Right cardiac atrium (tissue), 5 donors: ENCODE results near the gene AGPAT3. TPM values are rescaled to one million over a fixed set of nuclear protein-coding genes. Genes with fewer than 3 reads are reported as not detected.
A peak's percentile ranks its signal among the peaks of the same experiment; 100 is the strongest.

ENCODE experiments used
- ATAC-seq, 2 donors: fragments of 200-7000 bp; cut with Tn5 transposase; one replicate each; pipeline versions ENCODE4 v1.8.0 to v1.9.1; 2020; ENCODE audit warnings: moderate library complexity in 2 of 2, mild to moderate bottlenecking in 1 of 2
- DNase-seq, 3 donors: peaks; one replicate each; pipeline ENCODE4 v3.0.0-alpha.2; 2020
- H3K27ac ChIP-seq: one replicate; pipeline ENCODE4 v1.5.1; 2013; ENCODE audit warnings: mild to moderate bottlenecking, low read length, control low read depth, moderate library complexity
- H3K27me3 ChIP-seq: one replicate; pipeline ENCODE4 v1.6.1; 2013; ENCODE audit not compliant: control insufficient read depth, insufficient read depth
- H3K4me1 ChIP-seq: one replicate; pipeline ENCODE4 v1.6.1; 2013; ENCODE audit warnings: low read length; ENCODE audit not compliant: control insufficient read depth, insufficient read depth
- H3K4me3 ChIP-seq: one replicate; pipeline ENCODE4 v1.5.1; 2013; ENCODE audit warnings: low read length, control low read depth
- H3K9me3 ChIP-seq: one replicate; pipeline ENCODE4 v1.6.1; 2013; ENCODE audit warnings: low read length; ENCODE audit not compliant: control insufficient read depth
- WGBS: extraction: QIAGEN DNeasy Blood & Tissue Kit; methylation state at CpG from one replicate; pipeline ENCODE4 v1.1.7; 2013; 5-methylcytosine and 5-hydroxymethylcytosine counted together
- intact Hi-C, 4 donors: fragments of 100-400 bp; cut with DNase I; formaldehyde crosslinking; loops; one replicate each; pipeline versions ENCODE4 v1.11.0 to v1.14.0; 2022 to 2023
- polyA plus RNA-seq: library from polyadenylated mRNA; stranded (reverse); fragments of 200-250 nt; gene quantifications from one replicate; pipeline ENCODE4 v1.2.3, GENCODE V29; 2013
- total RNA-seq, 4 donors: library from RNA; stranded (reverse); fragmentation: NEBNext Ultra II Directional; extraction: Animal tissue kit (Norgen Biotek cat#: 25700); gene quantifications; one replicate each; pipeline ENCODE4 v1.2.1, GENCODE V29; 2021
- donor health status: healthy with polysubstance abuse.
- donor health status: DM: no; HTN: yes; CAD: no.
- donor health status: DM: no; HTN: no; CAD: no.
- donor health status: DM: no; HTN: yes; CAD: no; lungs with severe emphysema.
- donor health status: DM: yes; HTN: yes; CAD: no.

AGPAT3 gene
- total and polyA plus RNA-seq, 5 donors = 32.0 to 71.1 (median 58.6) TPM

DNA sequence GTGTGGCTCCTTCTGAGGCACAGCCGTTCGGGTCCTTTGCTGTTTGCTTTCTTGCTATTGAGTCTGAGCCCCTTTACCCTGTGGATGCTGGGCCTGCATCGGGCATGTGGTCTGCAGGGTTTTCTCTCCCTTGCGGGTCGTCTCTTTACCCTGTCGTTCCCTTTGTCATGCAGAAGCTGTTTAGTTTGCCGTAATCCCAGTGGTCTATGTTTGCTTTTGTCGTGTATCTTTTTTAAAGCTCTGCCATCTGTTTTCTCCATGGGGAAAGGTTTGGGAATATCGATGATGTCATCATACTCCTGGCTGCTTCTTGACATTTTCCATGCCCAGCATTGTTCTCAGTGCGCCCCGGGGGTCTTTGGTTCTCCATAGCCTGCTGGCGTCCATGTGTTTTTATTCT, 68.2 kb downstream of the AGPAT3 start:
- Histone ChIP-seq H3K27ac (no peak overlapping the region), H3K4me3 (no peak overlapping the region)
- ATAC-seq = no peak

DNA sequence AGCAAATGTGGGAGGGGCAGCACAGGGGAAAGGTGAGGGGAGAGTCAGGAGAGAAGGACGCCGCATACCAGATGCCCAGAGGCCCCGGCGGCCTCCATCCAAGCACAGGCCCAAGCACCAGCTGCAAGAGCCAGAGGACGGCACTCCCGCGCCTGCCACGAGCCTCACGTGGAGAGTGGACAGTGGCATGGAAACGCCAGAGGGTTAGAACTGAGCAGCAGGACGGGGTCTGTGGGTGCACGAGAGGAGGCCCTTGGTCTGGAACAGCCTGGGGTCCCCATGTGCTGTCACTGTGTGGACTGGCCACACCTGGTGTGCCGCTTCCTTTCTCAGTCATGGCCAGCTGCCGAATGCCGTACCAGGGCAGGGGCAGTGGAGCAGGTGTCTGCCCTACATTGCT, 68.7 kb downstream of the AGPAT3 start:
- peak in 2 of 3 donors; percentile 40 for DNase-seq
- Histone ChIP-seq H3K4me3 (no peak overlapping the region), H3K27me3 (no peaks in the 10 kb centered on the region), H3K27ac (no peak overlapping the region), H3K4me1 (peaks cover 1% of the 10 kb centered on the region), H3K9me3 (no peaks in the 10 kb centered on the region)
- whole genome bisulfite sequencing = 96% methylated on average over 15 of the region's 15 CpGs
- no peak for ATAC-seq
- intact Hi-C loops = loop anchor here in 1 of 4 donors (10.0 kb wide), 1 partner anchor 69 kb away; the partner anchor contains the start of gene AGPAT3

More for the DNA sequence above, 68.2 kb downstream of the AGPAT3 start:
- no peaks in the 10 kb centered on the region for H3K27me3 ChIP-seq
- no peaks in the 10 kb centered on the region for H3K9me3 ChIP-seq
- DNase-seq = peak in 1 of 3 donors; percentile 11
- WGBS = 85% methylated on average over 12 of the region's 12 CpGs
- peaks cover 2% of the 10 kb centered on the region for H3K4me1 ChIP-seq
- intact Hi-C loops = loop anchor here in 1 of 4 donors (10.0 kb wide), 1 partner anchor 68 kb away; the partner anchor contains the start of gene AGPAT3

DNA sequence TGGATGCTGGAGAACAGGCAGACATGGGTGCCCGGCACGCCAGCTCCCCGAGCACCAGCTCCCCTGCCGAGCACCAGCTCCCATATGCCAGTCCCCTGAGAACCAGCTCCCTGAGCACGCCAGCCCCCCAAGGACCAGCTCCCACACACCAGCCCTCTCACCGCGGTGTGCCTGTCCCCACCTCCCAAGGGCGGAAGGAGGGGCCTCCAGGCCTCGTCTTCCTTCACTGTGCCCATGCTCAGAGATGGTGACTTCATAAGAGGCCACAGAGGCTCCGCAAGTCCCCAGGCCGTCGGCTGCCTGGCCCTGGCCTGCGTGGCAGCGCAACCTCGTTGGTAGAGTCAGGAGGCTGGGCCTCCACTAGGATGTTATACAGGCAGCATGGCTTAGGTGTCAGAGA, 69.1 kb downstream of the AGPAT3 start:
- H3K27ac ChIP-seq = no peak overlapping the region
- ATAC-seq (no peak), DNase-seq (peak in 2 of 3 donors; percentile 18 to 46)
- intact Hi-C loops = loop anchor here in 1 of 4 donors (10.0 kb wide), 1 partner anchor 69 kb away; the partner anchor contains the start of gene AGPAT3
- H3K4me3 ChIP-seq = no peak overlapping the region
- peaks cover 4% of the 10 kb centered on the region for H3K4me1 ChIP-seq
- H3K9me3 ChIP-seq = no peaks in the 10 kb centered on the region
- H3K27me3 ChIP-seq = no peaks in the 10 kb centered on the region
- whole genome bisulfite sequencing = 91% methylated on average over 15 of the region's 15 CpGs

DNA sequence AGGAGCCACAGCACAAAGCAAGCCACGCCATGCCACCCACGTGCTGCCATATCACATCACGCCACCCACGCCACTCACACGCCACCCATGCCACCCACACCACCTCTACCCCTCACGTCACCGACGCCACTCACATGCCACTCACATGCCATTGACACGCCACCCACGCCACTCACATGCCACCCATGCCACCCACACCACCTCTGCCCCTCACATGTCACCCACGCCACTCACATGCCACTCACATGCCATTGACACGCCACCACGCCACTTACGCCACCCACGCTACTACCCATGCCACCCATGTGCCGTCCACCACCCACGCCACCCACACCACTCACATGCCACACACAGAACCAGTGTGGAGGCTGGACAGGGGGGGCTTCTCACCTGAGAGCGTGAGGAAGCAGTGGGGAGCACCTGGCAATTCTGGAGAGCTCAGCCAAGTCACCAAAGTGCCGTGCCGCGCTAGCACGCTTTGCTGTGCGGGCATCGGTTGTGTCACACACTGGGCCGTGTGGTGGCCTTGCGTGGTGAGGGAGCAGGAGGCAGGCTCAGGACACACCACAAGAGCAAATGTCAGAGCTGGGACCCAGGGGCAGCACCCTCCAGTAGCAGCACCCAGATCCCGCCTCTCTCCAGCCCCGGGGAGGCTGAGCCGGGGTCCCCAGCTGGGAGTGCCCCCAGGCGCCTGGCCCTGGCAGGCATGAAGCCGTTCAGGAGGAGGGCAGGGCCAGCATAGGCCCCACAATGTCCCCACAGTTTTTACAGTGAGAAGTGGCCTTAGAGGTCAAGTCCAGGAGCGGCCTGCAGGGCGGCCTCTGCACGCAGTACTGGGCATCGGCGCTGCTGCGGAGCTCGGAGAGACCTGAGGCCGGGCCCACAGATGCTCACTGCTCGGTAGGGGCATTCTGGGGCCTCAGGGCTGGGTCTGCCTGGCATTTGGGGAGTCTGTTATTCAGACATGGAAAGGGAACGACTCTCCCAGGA, 70.0 kb downstream of the AGPAT3 start:
- H3K9me3 ChIP-seq = no peaks in the 10 kb centered on the region
- ATAC-seq = no peak
- peak in 2 of 3 donors; percentile 37 to 56 for DNase-seq
- H3K4me3 ChIP-seq = no peak overlapping the region
- no peak overlapping the region for H3K27ac ChIP-seq
- 94% methylated on average over 41 of the region's 41 CpGs for WGBS
- no peaks in the 10 kb centered on the region for H3K27me3 ChIP-seq
- intact Hi-C loops = loop anchor here in 1 of 4 donors (5.0 to 10.0 kb wide), 2 partner anchors 70 to 123 kb away; partner anchors contain the start of gene AGPAT3
- peaks cover 4% of the 10 kb centered on the region for H3K4me1 ChIP-seq

DNA sequence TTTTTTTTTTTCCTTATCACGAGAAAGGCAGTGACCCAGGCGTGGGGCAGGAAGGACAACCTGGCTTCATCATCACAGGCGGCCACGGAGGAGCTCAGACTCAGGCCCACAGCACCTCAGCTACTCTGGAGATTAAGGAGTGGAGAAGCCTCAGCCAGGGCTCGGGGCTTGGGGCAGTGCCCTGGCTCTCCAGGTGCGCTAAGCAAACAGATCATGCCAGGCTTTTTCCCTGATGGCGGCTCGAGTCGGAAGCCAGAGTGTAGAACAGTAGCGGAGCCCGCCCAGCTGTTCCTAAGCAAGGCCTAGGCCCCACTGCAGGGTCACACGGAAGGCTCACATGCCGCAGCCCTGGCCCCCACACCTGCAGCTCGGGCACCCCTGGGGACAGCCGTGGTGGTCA, 70.7 kb downstream of the AGPAT3 start:
- DNase-seq (peak in 2 of 3 donors; percentile 33 to 48), ATAC-seq (no peak)
- no peaks in the 10 kb centered on the region for H3K9me3 ChIP-seq
- no peak overlapping the region for H3K27ac ChIP-seq
- H3K4me3 ChIP-seq = no peak overlapping the region
- WGBS = 82% methylated on average over 15 of the region's 15 CpGs
- intact Hi-C loops = loop anchor here in 1 of 4 donors (5.0 to 10.0 kb wide), 2 partner anchors 71 to 123 kb away; partner anchors contain the start of gene AGPAT3
- no peaks in the 10 kb centered on the region for H3K27me3 ChIP-seq
- peaks cover 4% of the 10 kb centered on the region for H3K4me1 ChIP-seq

DNA sequence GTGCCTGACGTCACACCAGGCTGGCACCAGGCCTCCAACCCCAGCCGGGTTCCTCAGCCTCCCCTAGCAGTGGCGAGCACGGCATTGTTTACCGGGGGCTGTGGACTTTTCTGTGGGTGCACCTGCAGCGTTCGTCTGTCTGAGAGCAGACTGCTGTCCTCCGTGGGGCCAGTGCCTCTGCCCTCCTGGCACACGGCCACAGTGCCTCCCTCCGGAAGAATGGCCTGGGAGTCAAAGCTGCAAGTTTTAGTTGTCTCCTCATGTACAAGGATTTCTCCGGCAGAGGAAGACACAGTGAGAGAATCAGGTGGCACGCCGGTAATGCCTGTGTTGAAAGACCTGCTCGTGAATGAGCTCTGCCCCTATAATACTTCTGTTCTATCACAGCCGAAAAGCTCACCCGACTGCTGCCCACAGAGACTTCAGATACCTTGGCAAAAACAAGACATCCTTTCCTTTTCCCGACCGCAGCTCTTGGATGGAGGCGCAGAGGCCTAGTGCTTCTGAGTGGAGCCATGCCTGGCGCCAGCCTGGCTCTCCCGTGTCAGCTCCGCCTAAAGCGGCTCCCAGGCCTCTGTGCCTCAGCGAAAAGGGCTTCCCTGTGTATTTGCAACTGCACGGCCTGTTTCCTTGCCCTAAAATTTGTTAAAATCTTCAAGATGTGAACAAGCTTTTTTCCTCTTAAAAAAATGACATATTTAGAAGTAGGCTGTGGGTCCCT, 71.4 kb downstream of the AGPAT3 start:
- Histone ChIP-seq H3K4me1 (peaks cover 4% of the 10 kb centered on the region), H3K27me3 (no peaks in the 10 kb centered on the region), H3K9me3 (no peaks in the 10 kb centered on the region), H3K4me3 (no peak overlapping the region), H3K27ac (peak overlapping the region; percentile 16)
- WGBS = 63% methylated on average over 25 of the region's 25 CpGs
- DNase-seq = peak in 2 of 3 donors; percentile 60 to 73
- ATAC-seq = no peak
- intact Hi-C loops = loop anchor here in 1 of 4 donors (5.0 to 10.0 kb wide), 2 partner anchors 72 to 124 kb away; partner anchors contain the start of gene AGPAT3

DNA sequence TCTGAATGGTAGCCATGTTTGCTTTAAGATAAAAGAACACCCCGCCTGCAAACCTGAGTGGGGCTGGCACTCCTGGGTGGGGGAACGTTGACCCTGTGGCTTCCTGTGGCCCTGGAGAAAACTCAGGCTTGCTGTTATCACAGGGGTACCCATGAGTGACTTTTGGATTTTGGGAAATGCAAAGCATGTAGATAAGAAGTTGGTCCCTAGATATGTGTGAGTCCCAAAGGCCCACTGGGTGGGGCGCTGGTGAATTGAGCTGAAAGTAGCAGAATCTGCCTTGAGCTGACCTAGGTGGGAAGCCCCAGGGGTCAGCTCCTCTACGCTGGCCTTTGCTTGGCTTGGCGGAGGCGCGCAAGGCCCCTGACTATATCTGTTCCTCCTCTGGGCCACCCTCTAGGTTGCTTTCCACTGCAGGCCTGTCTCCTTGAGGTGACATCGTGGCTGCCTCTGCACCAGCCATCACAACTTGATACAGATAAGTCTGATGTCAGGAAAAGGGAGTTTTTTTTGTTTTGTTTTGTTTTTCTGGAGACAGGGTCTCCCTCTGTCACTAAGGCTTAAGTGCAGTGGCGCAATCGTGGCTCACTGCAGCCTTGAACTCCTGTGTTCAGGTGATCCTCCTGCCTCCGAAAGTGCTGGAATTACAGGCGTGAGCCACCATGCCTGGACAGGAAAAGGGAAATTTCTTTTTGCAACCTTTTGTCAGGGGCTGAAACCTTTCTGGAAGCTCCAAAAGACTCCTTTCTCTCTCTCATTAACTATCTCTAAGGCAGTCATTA, 72.2 kb downstream of the AGPAT3 start:
- no peak overlapping the region for H3K4me3 ChIP-seq
- H3K27ac ChIP-seq = no peak overlapping the region
- no peaks in the 10 kb centered on the region for H3K9me3 ChIP-seq
- H3K27me3 ChIP-seq = no peaks in the 10 kb centered on the region
- DNase-seq (peak in 2 of 3 donors; percentile 22 to 36), ATAC-seq (no peak)
- WGBS = 94% methylated on average over 12 of the region's 12 CpGs
- peaks cover 4% of the 10 kb centered on the region for H3K4me1 ChIP-seq
- intact Hi-C loops = loop anchor here in 1 of 4 donors (5.0 to 10.0 kb wide), 2 partner anchors 72 to 125 kb away; partner anchors contain the start of gene AGPAT3

DNA sequence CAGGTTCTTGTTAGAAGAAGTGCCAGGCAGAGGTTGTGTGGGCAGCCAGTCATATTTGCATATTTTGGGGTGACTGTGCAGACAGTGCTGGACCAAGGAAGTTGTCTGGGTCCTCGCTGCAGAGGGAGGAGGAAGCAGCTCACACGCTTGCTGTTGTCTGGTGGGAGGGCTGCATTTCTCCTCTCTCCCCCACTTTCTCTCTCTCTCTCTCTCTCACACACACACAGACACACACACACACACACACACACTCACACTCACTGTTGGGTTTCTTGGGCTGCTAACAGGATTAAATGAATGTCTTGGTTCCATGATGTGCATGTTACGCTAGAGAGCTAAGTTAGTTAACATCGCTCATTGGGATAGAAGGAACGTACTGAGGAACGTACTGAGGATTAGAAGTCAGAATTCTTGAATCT, 72.9 kb downstream of the AGPAT3 start:
- 93% methylated on average over 6 of the region's 6 CpGs for WGBS
- H3K27ac ChIP-seq = no peak overlapping the region
- intact Hi-C loops = loop anchor here in 1 of 4 donors (5.0 to 10.0 kb wide), 2 partner anchors 73 to 126 kb away; partner anchors contain the start of gene AGPAT3

DNA sequence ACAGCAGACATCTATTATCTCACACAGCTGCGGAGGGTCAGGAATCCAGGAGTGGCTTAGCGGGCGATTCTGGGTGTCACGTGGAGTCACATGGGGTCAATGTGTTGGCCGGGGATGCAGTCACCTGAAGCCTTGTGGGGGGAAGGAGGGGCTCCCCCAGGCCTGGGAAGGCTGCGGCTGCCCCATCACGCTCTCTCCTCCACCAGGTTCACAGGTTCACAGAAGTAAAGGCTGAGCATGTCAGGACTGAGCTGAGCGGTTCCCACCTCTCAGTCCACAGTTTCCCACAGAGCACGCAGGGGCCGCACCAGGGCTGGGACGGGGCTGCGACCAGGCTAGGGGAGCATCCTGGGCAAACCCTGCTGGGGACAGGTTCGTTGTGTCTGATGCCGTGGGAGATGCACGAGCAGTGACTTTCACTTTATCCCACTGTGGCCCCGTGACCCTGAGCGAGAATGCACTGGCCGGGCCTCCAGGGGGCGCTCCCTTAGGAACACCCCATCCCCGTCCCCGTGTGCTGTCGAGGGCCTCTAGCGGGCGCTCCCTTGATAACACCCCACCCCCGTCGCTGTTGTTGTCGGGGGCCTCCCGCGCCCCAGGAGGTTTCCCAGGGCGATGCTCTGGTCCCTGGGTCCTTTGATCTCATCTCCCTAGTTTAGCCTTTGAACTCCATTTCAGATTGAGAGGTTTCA, 73.9 kb downstream of the AGPAT3 start:
- 27% methylated on average over 30 of the region's 30 CpGs for whole genome bisulfite sequencing
- no peaks in the 10 kb centered on the region for H3K27me3 ChIP-seq
- ATAC-seq (peak; percentile 82), DNase-seq (peak; percentile 71 to 91 (median 91))
- H3K27ac ChIP-seq = peak overlapping the region; percentile 18
- intact Hi-C loops = loop anchor here in 1 of 4 donors (5.0 to 10.0 kb wide), 2 partner anchors 74 to 127 kb away; partner anchors contain the start of gene AGPAT3
- no peaks in the 10 kb centered on the region for H3K9me3 ChIP-seq
- H3K4me1 ChIP-seq = peaks cover 4% of the 10 kb centered on the region
- H3K4me3 ChIP-seq = no peak overlapping the region

More for the DNA sequence above, 72.9 kb downstream of the AGPAT3 start:
- H3K4me3 ChIP-seq = no peak overlapping the region
- H3K27me3 ChIP-seq = no peaks in the 10 kb centered on the region
- DNase-seq = no peak
- H3K9me3 ChIP-seq = no peaks in the 10 kb centered on the region
- ATAC-seq = no peak
- H3K4me1 ChIP-seq = peaks cover 4% of the 10 kb centered on the region
